Glutamatergic neuron (in vitro differentiated cells): ENCODE results near the gene ZNF280D. TPM values are rescaled to one million over a fixed set of nuclear protein-coding genes. Genes with fewer than 3 reads are reported as not detected.

Experiments
- DNase-seq: peaks from one replicate; pipeline ENCODE4 v3.0.0; 2022
- H3K27ac Mint-ChIP-seq: one replicate; pipeline ENCODE4 v1.8.0; 2020; ENCODE audit warnings: mild to moderate bottlenecking, mixed read lengths, inconsistent platforms; ENCODE audit not compliant: unreplicated experiment
- H3K27me3 Mint-ChIP-seq: one replicate; pipeline ENCODE4 v1.8.0; 2020; ENCODE audit warnings: mild to moderate bottlenecking, moderate library complexity, mixed read lengths, inconsistent platforms; ENCODE audit not compliant: unreplicated experiment
- H3K36me3 Mint-ChIP-seq: one replicate; pipeline ENCODE4 v1.8.0; 2020; ENCODE audit warnings: mild to moderate bottlenecking, mixed read lengths, inconsistent platforms; ENCODE audit not compliant: unreplicated experiment
- H3K4me1 Mint-ChIP-seq: one replicate; pipeline ENCODE4 v1.8.0; 2020; ENCODE audit warnings: mild to moderate bottlenecking, low read depth, mixed read lengths, inconsistent platforms; ENCODE audit not compliant: unreplicated experiment
- H3K4me3 Mint-ChIP-seq: one replicate; pipeline ENCODE4 v1.8.0; 2020; ENCODE audit warnings: mild to moderate bottlenecking, mixed read lengths, inconsistent platforms; ENCODE audit not compliant: unreplicated experiment
- H3K9me3 Mint-ChIP-seq: one replicate; pipeline ENCODE4 v1.8.0; 2020; ENCODE audit warnings: mild to moderate bottlenecking, moderate library complexity, mixed read lengths, inconsistent platforms; ENCODE audit not compliant: unreplicated experiment
- total RNA-seq: library from RNA; stranded (reverse); fragmentation: NEBNext Ultra II Directional; extraction: Animal tissue kit (Norgen Biotek cat#: 25700); gene quantifications from one replicate; pipeline ENCODE4 v1.2.1, GENCODE V29; 2021; ENCODE audit not compliant: unreplicated experiment
- TF ChIP-seq, protein P1 (sequence below): fragments of 200-600 bp; sonication (generic); IDR thresholded peaks from one replicate; pipeline ENCODE4 v1.5.0; 2021; ENCODE audit not compliant: partially characterized antibody, unreplicated experiment

ZNF280D gene
- total RNA-seq, 1 donor from 2014 or later = 35.9 TPM

DNA sequence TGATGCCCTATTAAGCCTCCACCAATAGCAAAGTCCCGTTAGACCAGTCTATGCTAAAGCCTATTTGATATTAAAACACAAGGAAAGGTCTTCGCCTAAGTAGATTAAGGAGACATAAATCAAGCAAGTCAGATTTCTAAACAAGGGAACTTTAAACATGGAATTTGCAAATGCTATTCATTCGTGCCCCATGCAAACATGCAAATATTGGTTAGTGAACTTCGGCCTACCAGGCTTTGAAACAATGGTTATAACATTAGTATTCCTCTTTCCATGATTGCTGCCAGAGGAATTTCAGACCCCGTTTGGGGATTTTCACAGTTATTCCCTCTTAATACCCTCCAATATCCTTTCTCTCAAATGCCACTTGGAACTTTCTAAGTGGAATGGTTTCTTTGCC is 36.9 kb upstream of the ZNF280D start:
- DNase-seq = no peak
- TF ChIP-seq, protein P1, sequence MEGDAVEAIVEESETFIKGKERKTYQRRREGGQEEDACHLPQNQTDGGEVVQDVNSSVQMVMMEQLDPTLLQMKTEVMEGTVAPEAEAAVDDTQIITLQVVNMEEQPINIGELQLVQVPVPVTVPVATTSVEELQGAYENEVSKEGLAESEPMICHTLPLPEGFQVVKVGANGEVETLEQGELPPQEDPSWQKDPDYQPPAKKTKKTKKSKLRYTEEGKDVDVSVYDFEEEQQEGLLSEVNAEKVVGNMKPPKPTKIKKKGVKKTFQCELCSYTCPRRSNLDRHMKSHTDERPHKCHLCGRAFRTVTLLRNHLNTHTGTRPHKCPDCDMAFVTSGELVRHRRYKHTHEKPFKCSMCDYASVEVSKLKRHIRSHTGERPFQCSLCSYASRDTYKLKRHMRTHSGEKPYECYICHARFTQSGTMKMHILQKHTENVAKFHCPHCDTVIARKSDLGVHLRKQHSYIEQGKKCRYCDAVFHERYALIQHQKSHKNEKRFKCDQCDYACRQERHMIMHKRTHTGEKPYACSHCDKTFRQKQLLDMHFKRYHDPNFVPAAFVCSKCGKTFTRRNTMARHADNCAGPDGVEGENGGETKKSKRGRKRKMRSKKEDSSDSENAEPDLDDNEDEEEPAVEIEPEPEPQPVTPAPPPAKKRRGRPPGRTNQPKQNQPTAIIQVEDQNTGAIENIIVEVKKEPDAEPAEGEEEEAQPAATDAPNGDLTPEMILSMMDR = no peak
- no peak overlapping the region for H3K4me3 Mint-ChIP-seq
- no peaks in the 10 kb centered on the region for H3K4me1 Mint-ChIP-seq
- H3K27ac Mint-ChIP-seq = no peak overlapping the region
- H3K9me3 Mint-ChIP-seq = no peaks in the 10 kb centered on the region
- H3K36me3 Mint-ChIP-seq = no peaks in the 10 kb centered on the region
- H3K27me3 Mint-ChIP-seq = peaks cover 2% of the 10 kb centered on the region

DNA sequence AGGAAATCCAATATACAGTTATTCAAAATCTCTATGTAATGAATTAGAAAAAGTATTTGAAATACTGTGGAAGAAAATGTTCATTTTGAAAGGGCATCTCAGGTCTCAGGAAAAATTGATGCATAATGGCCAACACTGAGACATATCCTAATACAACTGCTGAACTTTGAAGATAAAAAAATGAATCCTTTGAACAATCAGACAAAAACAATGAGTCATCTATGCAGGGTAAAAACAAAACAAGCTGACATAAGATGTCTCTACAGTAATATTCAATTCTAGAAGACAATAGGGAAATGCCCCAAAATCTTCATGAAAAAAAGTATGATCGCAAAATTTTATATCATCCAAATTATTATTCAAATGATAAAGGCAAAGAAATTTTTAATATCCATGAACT is 34.0 kb upstream of the ZNF280D start:
- DNase-seq = no peak
- Mint-ChIP-seq H3K9me3 (no peaks in the 10 kb centered on the region), H3K27me3 (peaks cover 4% of the 10 kb centered on the region), H3K36me3 (no peaks in the 10 kb centered on the region), H3K27ac (no peak overlapping the region), H3K4me3 (no peak overlapping the region), H3K4me1 (no peaks in the 10 kb centered on the region)
- TF ChIP-seq, protein P1 = no peak

DNA sequence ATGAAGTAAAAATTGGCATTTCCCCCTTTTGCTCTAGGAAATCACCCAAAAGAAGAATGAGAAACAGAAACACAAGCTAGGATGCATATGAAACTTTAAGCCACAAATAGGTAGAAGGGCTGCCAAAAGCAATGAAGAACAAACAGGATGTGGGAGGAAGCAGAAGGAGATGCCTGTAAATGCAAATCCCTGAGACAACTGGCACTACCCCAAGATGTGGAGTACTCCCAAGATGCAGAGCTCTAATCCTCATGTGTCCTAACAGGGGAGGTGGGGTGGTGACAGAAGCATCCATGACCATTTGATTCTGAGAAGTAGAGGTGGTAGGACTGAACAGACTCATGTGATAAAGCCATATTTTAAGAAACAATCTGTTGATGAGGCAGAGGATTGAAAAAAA is 31.9 kb upstream of the ZNF280D start:
- Mint-ChIP-seq H3K4me1 (peaks cover 2% of the 10 kb centered on the region), H3K27ac (no peak overlapping the region), H3K36me3 (no peaks in the 10 kb centered on the region), H3K9me3 (peaks cover 2% of the 10 kb centered on the region), H3K4me3 (no peak overlapping the region), H3K27me3 (peaks cover 2% of the 10 kb centered on the region)
- TF ChIP-seq, protein P1 = no peak
- no peak for DNase-seq

DNA sequence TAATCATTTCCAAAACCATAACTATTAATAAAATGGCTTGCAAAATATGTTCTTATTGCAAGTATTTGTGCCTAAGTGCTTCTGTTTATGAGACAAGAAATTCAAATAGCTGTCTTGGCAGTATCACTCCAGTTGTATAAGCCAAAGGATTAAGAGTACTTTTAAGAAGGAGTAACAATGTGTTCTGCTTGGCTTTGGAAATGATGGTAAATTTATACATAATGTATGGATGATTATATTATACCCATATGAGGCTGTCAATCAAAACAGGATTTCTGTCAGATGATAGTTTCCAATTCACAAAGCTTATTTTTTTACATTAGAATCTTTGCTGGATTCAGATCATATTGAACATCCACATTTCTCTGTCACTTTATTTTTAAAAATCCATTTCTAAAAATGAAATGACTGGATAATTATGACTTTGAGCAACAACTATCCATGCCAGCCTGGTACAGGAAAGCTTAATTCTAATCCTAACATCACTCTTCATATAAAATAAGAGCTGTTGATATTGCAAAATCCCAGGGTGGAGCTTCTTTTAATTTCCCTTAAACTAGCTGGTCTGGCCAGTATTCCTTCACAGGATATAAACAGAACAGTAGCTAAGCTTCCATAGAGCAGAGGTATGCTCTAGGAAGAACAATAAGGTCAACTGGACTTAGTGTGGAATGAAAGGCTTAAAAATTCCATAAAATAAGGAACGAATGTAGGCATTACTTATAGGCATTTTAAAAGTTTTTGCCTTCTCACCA is 30.0 kb upstream of the ZNF280D start:
- Mint-ChIP-seq H3K4me3 (no peak overlapping the region), H3K4me1 (peaks cover 2% of the 10 kb centered on the region), H3K27me3 (peaks cover 2% of the 10 kb centered on the region), H3K36me3 (no peaks in the 10 kb centered on the region), H3K9me3 (peaks cover 2% of the 10 kb centered on the region), H3K27ac (no peak overlapping the region)
- TF ChIP-seq, protein P1 = no peak
- DNase-seq = no peak

DNA sequence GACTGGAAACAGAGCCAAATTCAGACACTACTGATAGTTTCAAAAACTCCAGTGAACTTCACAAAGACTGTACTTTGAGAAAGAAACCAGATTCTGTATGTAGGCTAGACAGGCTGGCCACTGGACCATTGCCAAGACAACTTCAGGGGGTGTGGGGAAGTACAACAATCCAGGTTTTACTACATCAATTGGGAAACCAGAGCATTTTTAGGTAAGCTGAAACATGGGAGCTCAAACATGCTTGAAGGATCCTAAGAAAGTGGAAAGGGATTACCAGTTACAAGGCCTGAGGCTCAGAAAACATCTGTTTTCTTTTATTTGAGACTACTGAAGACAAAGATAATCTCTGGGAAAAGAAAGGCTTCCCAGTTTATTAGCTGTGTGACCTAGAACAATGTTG is 26.9 kb upstream of the ZNF280D start:
- Mint-ChIP-seq H3K4me3 (no peak overlapping the region), H3K9me3 (peaks cover 3% of the 10 kb centered on the region), H3K4me1 (peaks cover 2% of the 10 kb centered on the region), H3K36me3 (no peaks in the 10 kb centered on the region), H3K27me3 (peaks cover 2% of the 10 kb centered on the region), H3K27ac (no peak overlapping the region)
- TF ChIP-seq, protein P1 = no peak
- DNase-seq = no peak
